Ishikawa (cell line): Measurements from ENCODE around the gene EIF2B4.

Experiments
- FOXM1 ChIP-seq: IDR thresholded peaks from 2 replicates; pipeline ENCODE4 v1.6.1; 2012; ENCODE audit warnings: low read depth, borderline replicate concordance
- MAX ChIP-seq: IDR thresholded peaks from 2 replicates; pipeline ENCODE4 v1.6.1; 2012
- NFIC ChIP-seq: IDR thresholded peaks from 2 replicates; pipeline ENCODE4 v1.6.1; 2012
- RAD21 ChIP-seq: IDR thresholded peaks from 2 replicates; pipeline ENCODE4 v1.6.1; 2012; ENCODE audit warnings: low read depth
- REST ChIP-seq: IDR thresholded peaks from 2 replicates; pipeline ENCODE4 v1.6.1; 2012; ENCODE audit warnings: low read depth, mild to moderate bottlenecking
- TAF1 ChIP-seq: IDR thresholded peaks from 2 replicates; pipeline ENCODE4 v1.6.1; 2012; ENCODE audit warnings: low read depth, mild to moderate bottlenecking
- TCF12 ChIP-seq: IDR thresholded peaks from 2 replicates; pipeline ENCODE4 v1.6.1; 2012; ENCODE audit warnings: low read depth

GRCh38 chr2:27351802-27352598 is 18.1 kb downstream of the EIF2B4 start:
- TF ChIP-seq FOXM1 (no peak), RAD21 (no peak), REST (no peak), MAX (no peak), NFIC (no peak), TAF1 (no peak), TCF12 (no peak)
